Activated CD4-positive, alpha-beta T cell treated with anti-CD3 and anti-CD28 coated beads, Interleukin-10, Interleukin-2, amounts not matched to agents 100 ng/mL and 50 ng/mL, durations not matched to agents 16 hours and 8 hours (primary cell): ENCODE measurements around the gene CENPX.
"Not testable (repeated sequence)": the region's sequence is repeated elsewhere in the genome, so short reads cannot be mapped to it uniquely, and the experiment has no call there.

Source experiments
- DNase-seq: peaks from one replicate; pipeline ENCODE4 v3.0.0-alpha.2; 2020

The CENPX gene

DNA sequence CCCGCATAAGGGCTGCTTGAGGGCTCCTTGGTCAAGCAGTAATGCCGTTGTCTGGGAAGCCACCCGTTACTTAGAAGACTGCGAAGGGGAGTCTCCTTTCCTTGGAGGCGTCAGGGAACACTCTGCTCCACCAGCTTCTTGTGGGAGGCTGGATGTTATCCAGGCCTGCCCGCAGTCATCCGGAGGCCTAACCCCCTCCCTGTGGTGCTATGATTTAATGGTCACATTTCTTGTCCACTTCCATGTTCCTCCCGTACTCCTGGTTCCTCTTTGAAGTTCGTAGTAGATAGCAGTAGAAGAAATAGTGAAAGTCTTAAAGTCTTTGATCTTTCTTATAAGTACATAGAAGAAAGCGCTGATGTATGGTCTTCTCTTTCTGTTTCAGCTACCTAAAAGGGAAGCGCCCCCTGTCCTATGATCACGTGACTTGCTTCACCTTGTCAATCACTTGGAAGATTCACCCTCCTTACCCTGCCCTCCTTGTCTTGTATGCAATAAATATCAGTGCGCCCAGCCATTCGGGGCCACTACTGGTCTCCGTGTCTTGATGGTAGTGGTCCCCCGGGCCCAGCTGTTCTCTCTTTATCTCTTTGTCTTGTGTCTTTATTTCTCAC, 16.2 kb upstream of the CENPX start:
- DNase-seq: not testable (repeated sequence)

- DNase-seq: no peak
These were observed 15.2 kb upstream of the CENPX start for GRCh38 chr17:82037889-82038195.

DNA sequence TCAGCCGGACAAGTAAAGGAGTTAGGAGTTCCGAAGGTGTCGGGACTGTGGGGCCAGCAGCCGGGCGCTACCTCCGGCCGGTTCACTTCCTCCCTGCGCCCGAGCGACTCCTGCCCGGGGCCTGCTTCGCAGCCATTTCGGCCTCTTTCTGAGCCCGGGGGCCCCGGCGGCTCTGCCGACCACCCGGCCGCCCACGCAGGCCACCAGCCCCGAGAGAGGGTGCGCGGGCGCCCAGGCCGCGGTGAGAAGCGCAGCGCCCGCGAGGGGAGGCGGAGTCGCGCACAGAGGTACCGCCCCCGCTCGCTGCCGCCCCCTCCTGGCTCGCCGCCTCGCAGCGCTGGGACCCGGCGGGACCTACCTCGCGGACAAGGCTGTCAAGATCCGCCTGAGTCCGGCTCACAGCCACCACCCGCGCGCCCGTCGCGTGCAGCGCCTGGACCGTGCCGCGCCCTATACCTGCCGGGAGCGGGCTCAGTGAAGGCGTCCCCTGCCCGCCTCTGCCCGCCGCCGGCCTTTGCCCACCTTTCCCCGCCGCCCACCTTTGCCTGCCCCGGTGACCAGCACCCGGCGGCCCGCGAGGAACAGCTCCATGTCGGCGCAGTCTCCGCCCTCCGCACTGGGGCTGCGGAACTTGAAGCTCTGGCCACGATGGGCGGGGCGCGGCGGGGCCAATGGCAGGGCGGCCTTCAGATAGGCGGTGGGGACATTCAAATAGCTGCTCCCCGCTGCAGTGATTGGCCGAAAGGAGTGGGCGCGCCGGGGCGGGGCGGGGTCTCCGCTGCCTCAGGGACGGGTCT, 14.6 kb upstream of the CENPX start, which contains the start of gene DCXR:
TSS of gene DCXR (minus strand) at position 606 of the 797 bp plus-strand sequence. CDS start at position 591, 15 bp downstream.
- DNase-seq: peak; percentile 98

- no peak for DNase-seq
These were observed 14.0 kb upstream of the CENPX start for GRCh38 chr17:82036634-82037091.

- DNase-seq: no peak
These were observed 13.4 kb upstream of the CENPX start for GRCh38 chr17:82035956-82036633.

DNA sequence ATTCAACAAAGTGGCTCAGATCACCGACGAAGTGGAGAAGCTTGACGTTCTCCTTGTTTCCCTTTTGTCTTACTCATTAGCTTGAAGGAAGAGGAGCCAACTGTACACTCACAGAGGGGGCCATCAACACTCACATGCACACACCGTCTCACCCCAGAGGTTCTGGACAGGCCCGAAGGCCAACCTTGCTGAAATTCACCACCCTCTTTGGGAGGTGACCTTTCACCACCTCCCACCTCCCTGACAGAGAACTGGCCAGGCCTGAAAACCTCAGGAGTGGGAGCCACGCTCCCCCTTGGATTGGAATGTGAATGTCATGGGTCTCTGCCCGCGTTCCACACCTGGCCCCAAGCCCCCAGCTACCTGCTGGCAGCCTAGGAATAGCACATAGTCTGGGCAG, 12.8 kb upstream of the CENPX start:
- no peak for DNase-seq

DNA sequence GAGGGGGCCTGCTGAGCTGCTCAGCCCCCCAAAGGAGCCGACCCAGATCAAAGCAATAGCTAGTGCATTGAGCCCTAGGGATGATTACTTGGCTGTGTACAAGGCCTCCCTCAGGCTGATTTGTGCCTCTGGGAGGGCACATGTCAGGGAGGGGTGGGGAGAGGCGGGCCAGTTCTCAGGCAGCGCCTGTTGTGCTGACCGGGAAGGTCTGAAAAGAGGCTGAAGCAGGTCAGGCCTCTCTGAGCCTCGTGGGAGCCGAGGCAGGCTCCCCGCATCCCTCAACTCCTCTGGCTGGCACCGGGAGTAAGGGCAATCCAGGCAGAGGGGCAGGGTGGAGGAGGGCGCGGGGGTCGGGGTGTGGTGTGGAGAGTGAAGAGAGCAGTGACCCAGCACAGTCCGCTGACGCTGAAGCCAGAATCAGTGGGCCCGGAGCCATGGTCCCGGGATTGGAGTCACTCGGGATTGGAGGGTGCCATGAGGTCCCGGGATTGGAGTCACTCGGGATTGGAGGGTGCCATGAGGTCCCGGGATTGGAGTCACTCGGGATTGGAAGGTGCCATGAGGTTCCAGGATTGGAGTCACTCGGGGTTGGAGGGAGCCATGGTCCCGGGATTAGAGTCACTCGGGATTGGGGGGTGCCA, 11.8 kb upstream of the CENPX start:
- DNase-seq: no peak

DNA sequence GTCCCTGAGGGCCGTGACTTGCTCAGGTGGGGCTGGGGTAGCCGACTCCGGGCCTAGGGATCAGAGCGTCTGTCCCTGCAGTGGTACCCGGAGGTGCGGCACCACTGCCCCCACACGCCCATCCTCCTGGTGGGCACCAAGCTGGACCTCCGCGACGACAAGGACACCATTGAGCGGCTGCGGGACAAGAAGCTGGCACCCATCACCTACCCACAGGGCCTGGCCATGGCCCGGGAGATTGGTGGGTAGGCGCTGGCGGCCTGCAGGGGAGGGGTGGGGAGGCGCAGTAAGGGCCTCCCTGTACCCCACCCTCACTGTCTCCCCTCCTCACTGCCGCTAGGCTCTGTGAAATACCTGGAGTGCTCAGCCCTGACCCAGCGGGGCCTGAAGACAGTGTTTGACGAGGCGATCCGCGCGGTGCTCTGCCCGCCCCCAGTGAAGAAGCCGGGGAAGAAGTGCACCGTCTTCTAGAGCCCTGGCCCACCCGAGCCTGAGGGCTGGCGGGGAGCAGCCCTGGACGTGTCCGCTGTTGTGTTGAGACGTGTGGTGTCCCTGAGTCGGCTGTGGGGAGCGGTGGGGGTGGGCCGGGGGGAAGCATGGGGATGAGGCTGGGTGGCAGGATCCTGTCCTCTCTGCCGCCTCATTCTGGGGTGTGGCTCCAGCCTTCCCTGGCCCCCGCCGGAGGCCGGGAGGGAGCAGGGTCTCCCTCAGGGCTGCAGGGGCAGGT, 10.8 kb upstream of the CENPX start:
- no peak for DNase-seq

GRCh38 chr17:82031885-82032627, 9.4 kb upstream of the CENPX start:
- peak; percentile 58 for DNase-seq

- DNase-seq: no peak
These were observed 8.7 kb upstream of the CENPX start, which contains the start of gene RAC3 for GRCh38 chr17:82031303-82031884. Gene RAC3 (plus strand): TSS chr17:82031678. CDS start chr17:82031762, 84 bp downstream.

DNA sequence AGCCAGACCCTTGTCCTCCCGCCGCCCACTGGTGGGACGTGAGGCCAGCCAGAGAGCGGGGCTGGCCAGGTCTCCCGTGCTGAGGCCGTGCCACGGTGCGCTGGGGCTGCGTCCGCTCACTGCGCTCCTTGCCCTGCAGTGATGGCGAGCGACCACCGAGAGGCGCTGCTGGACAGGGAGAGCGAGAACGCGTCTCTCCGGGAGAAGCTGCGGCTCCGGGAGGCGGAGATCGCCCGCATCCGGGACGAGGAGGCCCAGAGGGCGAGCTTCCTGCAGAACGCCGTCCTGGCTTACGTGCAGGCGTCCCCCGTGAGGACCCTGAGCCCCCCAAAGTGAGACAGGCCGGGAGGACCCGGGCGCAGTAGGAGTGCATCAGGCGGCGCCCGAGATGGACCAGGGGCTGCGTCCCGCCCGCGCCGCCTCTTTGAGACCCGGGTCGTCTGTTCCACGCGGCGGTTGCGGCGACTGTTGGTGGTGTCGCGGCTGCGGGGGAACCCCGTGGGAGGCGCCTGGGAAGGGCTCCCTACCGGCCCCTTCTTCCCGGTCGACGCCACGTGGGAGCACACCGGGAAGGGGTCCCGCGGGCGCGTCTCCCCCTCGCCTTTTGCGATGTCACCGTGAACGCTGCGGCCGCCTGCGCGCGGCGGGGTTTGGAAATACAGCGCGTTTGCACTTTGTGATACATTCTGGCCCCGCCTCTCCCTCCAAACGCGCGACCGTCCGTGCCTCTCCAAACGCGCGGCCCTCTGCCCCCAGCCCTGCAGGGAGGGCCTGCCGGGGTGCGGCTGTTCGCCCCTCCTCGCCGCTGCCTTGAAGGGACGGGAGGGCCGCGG, 8.0 kb upstream of the CENPX start:
- peak; percentile 89 for DNase-seq

GRCh38 chr17:82029990-82030469, 7.4 kb upstream of the CENPX start:
- DNase-seq: no peak

GRCh38 chr17:82029391-82029790, 6.7 kb upstream of the CENPX start:
- DNase-seq: no peak

DNA sequence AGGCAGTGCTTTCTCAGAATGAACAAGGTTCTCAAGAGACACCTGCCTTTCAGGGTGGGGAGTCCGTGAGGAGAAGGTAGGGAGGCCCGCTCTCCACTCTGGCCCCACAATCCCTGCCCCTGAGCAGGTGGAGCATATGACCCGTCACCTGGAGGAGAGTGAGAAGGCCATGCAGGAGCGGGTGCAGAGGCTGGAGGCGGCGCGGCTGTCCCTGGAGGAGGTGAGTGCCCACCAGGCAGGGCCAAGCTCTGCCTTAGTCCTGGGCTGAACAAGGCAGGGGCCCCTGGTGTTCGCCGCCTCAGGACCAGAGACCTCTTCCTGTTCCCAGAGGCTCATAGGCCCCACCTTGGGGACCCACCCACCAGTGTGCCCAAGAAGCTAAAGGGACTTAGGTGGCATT, 6.3 kb upstream of the CENPX start:
- no peak for DNase-seq

DNA sequence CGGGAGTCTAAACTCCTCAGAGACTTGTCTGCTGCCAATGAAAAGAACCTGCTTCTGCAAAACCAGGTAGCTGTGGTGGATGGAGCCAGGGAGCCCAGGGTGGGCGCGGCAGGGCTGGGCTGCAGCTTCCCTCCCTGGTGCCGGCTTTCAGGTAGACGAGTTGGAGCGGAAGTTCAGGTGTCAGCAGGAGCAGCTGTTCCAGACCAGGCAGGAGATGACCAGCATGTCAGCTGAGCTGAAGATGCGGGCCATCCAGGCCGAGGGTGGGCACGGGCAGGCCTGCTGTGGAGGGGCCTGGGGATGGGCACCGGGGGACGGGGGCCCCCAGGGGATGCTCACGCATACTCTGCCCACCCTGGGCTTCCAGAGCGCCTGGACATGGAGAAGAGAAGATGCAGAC, 5.6 kb upstream of the CENPX start:
- no peak for DNase-seq

DNA sequence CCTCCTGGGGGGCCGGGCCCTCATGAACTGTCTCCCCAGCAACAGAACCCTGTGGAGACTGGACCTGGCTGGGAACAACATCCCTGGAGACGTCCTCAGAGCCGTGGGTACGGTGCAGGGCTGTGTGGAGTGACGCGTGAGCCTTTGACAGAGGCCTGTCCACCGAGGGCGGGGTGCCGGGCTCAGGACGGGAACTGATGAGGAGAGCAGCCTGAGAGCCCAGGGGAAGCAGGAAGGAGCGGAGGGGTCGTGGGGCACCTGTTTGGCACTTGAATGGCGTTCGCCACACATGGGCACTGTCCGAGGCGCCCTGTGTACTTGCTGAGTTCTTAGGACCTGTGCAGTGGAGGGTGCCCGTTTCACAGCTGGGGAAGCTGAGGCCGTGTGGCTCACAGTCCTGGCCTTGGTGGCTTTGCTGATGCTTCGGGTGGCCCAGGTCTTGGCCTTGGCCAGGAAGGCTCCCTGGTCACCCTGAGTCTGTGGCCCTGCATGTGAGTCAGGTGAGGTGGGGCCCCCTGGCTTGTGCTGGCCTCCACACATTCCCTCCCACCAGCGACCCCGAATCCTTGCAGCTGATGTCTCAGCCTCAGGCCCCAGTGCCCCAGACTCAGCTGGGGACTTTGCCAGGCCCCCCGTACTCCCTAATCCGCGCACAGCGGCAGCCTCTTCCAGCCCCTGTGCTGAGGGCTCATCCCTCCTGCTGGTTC, 2.9 kb upstream of the CENPX start:
- DNase-seq: no peak

- DNase-seq: no peak
These were observed 2.2 kb upstream of the CENPX start for GRCh38 chr17:82024859-82025258.

GRCh38 chr17:82023447-82024241, 966 bp upstream of the CENPX start:
- peak; percentile 26 for DNase-seq

- DNase-seq: peak; percentile 100
These were observed 336 bp upstream of the CENPX start, which contains the start of gene LRRC45 for GRCh38 chr17:82022981-82023446. Gene LRRC45 (plus strand): TSS chr17:82023305. CDS start chr17:82023644, 339 bp downstream.
